ENCODE results near the gene LGI4. TPM values are rescaled to one million over a fixed set of nuclear protein-coding genes. Genes with fewer than 3 reads are reported as not detected.

The LGI4 gene
- total RNA-seq: 1 to 10 TPM; 1.1 to 1.2 TPM
- 1 to 10 TPM in 1 of 2 donors, under 1 TPM in 1; 0.18 to 1.5 TPM for polyA plus RNA-seq

DNA sequence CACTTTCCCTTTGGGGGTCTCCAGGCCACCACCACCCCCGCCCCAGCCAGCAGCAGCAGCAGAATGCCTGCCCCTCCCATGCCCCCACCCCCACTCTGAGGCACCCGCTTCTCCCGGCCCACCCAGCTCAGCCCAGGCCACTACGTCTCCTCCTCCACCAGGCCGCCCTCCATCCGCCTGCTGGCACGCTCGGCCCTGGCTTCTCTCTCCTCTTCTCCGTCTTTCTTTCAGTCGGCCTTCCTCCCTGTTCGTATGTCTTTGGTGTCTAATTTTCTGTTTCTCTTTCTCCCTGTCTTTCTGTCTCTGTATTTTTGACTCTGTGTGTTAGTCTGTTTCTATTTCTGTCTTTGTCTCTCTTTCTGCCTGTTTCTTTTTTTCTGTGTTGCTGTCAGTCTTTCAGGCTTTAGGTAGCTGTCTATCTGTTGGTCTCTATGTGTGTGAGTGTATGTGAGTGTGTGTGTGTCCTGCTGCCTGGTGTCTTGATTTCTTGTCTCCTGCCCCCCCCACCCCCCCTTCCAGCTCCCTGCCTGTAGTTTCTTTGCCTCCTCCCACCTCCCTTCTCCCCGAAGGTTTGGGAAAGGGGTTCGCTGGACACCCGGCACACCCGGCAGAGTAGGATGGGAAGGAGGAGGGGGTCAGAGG, at the start of gene LGI4:
LGI4 (minus strand) TSS at position 459 of the 642 bp plus-strand sequence; CDS start at position 80, 379 bp downstream.
- Histone ChIP-seq H3K4me1 (ENCODE audit: control insufficient read depth in 4 of 4, insufficient read depth in 4 of 4, low read length in 3 of 4) (peaks cover 13 to 34% (median 24%) of the 10 kb centered on the region in 4 donors), H3K36me3 (ENCODE audit: control insufficient read depth in 4 of 4, insufficient read depth in 3 of 4, low read depth in 1 of 4, low read length in 3 of 4) (no peaks in the 10 kb centered on the region), H3K4me3 (ENCODE audit: low read depth in 1 of 3, low read length in 3 of 3) (no peak within 1 kb of the TSS), H3K27ac (ENCODE audit: low read depth in 1 of 2, low read length in 2 of 2) (peak within 1 kb of the TSS; percentile 97 to 99), H3K9ac (ENCODE audit: low read depth in 1 of 2, low read length in 2 of 2) (peak within 1 kb of the TSS in 1 of 2 donors; percentile 32), H3K27me3 (ENCODE audit: control insufficient read depth in 4 of 4, insufficient read depth in 4 of 4, low read length in 3 of 4) (no peaks in the 10 kb centered on the region), H3K9me3 (ENCODE audit: control insufficient read depth in 4 of 4, low read length in 3 of 4) (no peaks in the 10 kb centered on the region)
- 79% methylated on average over 15 of the region's 15 CpGs for WGBS
- peak; percentile 3 for TF ChIP-seq NR2F2 (IDR thresholded peaks at IDR 0.05)
- TF ChIP-seq HNF4G (IDR thresholded peaks at IDR 0.05): no peak
- DNase-seq (ENCODE audit: low spot score): no peak

DNA sequence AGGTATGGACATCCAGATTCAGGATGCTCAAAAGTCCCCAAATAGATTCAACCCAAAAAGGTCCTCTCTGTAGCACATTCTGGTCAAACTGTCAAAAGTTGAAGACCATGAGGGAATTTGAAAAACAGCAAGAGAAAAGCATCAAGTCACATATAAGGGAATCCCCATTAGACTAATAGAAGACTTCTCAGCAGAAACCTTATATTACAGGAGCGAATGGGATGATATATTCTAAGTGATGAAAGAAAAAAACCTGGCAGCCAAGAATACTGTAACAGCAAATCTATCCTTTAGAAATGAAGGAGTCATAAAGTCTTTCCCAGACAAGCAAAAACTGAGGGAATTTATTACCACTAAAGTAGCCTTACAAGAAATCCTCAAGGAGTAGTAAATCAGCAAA, 49.4 kb upstream of the LGI4 start:
- Histone ChIP-seq H3K9me3 (ENCODE audit: control insufficient read depth in 4 of 4, low read length in 3 of 4) (no peaks in the 10 kb centered on the region), H3K27ac (ENCODE audit: low read depth in 1 of 2, low read length in 2 of 2) (no peak overlapping the region), H3K4me1 (ENCODE audit: control insufficient read depth in 4 of 4, insufficient read depth in 4 of 4, low read length in 3 of 4) (no peaks in the 10 kb centered on the region), H3K4me3 (ENCODE audit: low read depth in 1 of 3, low read length in 3 of 3) (no peak overlapping the region), H3K36me3 (ENCODE audit: control insufficient read depth in 4 of 4, insufficient read depth in 3 of 4, low read depth in 1 of 4, low read length in 3 of 4) (no peaks in the 10 kb centered on the region), H3K27me3 (ENCODE audit: control insufficient read depth in 4 of 4, insufficient read depth in 4 of 4, low read length in 3 of 4) (no peaks in the 10 kb centered on the region), H3K9ac (ENCODE audit: low read depth in 1 of 2, low read length in 2 of 2) (no peak overlapping the region)
- TF ChIP-seq JUND (IDR thresholded peaks at IDR 0.05) (no peak), RAD21 (IDR thresholded peaks at IDR 0.05) (no peak), NR2F2 (IDR thresholded peaks at IDR 0.05) (no peak), FOXA2 (IDR thresholded peaks at IDR 0.05) (no peak), SP1 (IDR thresholded peaks at IDR 0.05) (no peak), YY1 (IDR thresholded peaks at IDR 0.05) (no peak), RXRA (IDR thresholded peaks at IDR 0.05) (no peak), HNF4A (conservative IDR thresholded peaks at IDR 0.05) (no peak), FOXA1 (IDR thresholded peaks at IDR 0.05) (no peak), HNF4G (IDR thresholded peaks at IDR 0.05) (no peak), GABPA (IDR thresholded peaks at IDR 0.05 in 1 of 2, conservative IDR thresholded peaks at IDR 0.05 in 1 of 2) (no peak), TAF1 (conservative IDR thresholded peaks at IDR 0.05) (no peak), EGR1 (IDR thresholded peaks at IDR 0.05; ENCODE audit: low read depth in 2 of 2) (no peak)
- TF ChIP-seq, protein P1, sequence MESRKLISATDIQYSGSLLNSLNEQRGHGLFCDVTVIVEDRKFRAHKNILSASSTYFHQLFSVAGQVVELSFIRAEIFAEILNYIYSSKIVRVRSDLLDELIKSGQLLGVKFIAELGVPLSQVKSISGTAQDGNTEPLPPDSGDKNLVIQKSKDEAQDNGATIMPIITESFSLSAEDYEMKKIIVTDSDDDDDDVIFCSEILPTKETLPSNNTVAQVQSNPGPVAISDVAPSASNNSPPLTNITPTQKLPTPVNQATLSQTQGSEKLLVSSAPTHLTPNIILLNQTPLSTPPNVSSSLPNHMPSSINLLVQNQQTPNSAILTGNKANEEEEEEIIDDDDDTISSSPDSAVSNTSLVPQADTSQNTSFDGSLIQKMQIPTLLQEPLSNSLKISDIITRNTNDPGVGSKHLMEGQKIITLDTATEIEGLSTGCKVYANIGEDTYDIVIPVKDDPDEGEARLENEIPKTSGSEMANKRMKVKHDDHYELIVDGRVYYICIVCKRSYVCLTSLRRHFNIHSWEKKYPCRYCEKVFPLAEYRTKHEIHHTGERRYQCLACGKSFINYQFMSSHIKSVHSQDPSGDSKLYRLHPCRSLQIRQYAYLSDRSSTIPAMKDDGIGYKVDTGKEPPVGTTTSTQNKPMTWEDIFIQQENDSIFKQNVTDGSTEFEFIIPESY (IDR thresholded peaks at IDR 0.05): no peak
- TF ChIP-seq, protein P2, sequence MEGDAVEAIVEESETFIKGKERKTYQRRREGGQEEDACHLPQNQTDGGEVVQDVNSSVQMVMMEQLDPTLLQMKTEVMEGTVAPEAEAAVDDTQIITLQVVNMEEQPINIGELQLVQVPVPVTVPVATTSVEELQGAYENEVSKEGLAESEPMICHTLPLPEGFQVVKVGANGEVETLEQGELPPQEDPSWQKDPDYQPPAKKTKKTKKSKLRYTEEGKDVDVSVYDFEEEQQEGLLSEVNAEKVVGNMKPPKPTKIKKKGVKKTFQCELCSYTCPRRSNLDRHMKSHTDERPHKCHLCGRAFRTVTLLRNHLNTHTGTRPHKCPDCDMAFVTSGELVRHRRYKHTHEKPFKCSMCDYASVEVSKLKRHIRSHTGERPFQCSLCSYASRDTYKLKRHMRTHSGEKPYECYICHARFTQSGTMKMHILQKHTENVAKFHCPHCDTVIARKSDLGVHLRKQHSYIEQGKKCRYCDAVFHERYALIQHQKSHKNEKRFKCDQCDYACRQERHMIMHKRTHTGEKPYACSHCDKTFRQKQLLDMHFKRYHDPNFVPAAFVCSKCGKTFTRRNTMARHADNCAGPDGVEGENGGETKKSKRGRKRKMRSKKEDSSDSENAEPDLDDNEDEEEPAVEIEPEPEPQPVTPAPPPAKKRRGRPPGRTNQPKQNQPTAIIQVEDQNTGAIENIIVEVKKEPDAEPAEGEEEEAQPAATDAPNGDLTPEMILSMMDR (IDR thresholded peaks at IDR 0.05; ENCODE audit: low read depth, low read length, missing input control): no peak
- TF ChIP-seq, protein P3, sequence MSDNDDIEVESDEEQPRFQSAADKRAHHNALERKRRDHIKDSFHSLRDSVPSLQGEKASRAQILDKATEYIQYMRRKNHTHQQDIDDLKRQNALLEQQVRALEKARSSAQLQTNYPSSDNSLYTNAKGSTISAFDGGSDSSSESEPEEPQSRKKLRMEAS (IDR thresholded peaks at IDR 0.05): no peak
- TF ChIP-seq, protein P4, sequence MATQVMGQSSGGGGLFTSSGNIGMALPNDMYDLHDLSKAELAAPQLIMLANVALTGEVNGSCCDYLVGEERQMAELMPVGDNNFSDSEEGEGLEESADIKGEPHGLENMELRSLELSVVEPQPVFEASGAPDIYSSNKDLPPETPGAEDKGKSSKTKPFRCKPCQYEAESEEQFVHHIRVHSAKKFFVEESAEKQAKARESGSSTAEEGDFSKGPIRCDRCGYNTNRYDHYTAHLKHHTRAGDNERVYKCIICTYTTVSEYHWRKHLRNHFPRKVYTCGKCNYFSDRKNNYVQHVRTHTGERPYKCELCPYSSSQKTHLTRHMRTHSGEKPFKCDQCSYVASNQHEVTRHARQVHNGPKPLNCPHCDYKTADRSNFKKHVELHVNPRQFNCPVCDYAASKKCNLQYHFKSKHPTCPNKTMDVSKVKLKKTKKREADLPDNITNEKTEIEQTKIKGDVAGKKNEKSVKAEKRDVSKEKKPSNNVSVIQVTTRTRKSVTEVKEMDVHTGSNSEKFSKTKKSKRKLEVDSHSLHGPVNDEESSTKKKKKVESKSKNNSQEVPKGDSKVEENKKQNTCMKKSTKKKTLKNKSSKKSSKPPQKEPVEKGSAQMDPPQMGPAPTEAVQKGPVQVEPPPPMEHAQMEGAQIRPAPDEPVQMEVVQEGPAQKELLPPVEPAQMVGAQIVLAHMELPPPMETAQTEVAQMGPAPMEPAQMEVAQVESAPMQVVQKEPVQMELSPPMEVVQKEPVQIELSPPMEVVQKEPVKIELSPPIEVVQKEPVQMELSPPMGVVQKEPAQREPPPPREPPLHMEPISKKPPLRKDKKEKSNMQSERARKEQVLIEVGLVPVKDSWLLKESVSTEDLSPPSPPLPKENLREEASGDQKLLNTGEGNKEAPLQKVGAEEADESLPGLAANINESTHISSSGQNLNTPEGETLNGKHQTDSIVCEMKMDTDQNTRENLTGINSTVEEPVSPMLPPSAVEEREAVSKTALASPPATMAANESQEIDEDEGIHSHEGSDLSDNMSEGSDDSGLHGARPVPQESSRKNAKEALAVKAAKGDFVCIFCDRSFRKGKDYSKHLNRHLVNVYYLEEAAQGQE (IDR thresholded peaks at IDR 0.05): no peak
- TF ChIP-seq, protein P5, sequence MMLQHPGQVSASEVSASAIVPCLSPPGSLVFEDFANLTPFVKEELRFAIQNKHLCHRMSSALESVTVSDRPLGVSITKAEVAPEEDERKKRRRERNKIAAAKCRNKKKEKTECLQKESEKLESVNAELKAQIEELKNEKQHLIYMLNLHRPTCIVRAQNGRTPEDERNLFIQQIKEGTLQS (IDR thresholded peaks at IDR 0.05): no peak
- no peak for DNase-seq (ENCODE audit: low spot score)
- 96% methylated on average over 1 of the region's 1 CpG for WGBS
